SK-N-SH (cell line): Measurements from ENCODE around the gene PSMB11.

Experiments
- CTCF ChIP-seq: fragments of 200-600 bp; sonication (generic); IDR thresholded peaks from 2 replicates; pipeline ENCODE4 v1.6.1; 2017; ENCODE audit warnings: antibody characterized with exemption, mild to moderate bottlenecking, moderate library complexity
- FOSL2 ChIP-seq: IDR thresholded peaks from 2 replicates; pipeline ENCODE4 v1.4.0; 2012; ENCODE audit warnings: low read depth, mild to moderate bottlenecking, moderate library complexity, borderline replicate concordance
- GATA2 ChIP-seq: sonication (generic); formaldehyde crosslinking; IDR thresholded peaks from 2 replicates; pipeline ENCODE4 v1.5.0; 2020; ENCODE audit warnings: mild to moderate bottlenecking, missing genetic modification reagents
- POLR2AphosphoS5 ChIP-seq: IDR thresholded peaks from 2 replicates; pipeline ENCODE4 v1.6.1; 2012; ENCODE audit warnings: low read depth, low read length
- RFX5 ChIP-seq: IDR thresholded peaks from 2 replicates; pipeline ENCODE4 v1.6.1; 2012; ENCODE audit warnings: mild to moderate bottlenecking, improper control_type of control experiment, low read length
- TF ChIP-seq, protein P1 (sequence below): IDR thresholded peaks from 2 replicates; pipeline ENCODE4 v1.4.0; 2012; ENCODE audit warnings: low read depth

DNA sequence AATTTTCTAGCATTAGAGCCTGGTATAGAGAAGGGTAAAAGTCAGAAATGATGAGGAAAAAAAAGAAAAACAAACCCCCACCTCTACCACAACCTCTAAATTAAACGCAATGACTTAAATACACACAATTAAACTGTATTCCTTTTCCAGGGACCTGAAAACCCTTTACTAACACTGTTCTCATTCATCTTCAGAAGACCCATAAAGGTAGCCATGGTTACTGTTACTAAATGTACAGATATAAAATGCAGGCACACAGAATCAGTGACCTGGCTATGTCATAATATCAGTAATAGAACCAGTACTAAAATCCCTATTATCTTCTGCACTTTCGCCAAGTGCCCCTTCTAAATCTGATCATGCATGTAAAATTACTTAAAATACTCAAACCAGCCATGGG lies 51.5 kb downstream of the PSMB11 start:
- TF ChIP-seq POLR2AphosphoS5 (no peak), CTCF (no peak), GATA2 (no peak), RFX5 (no peak), FOSL2 (no peak)
- TF ChIP-seq, protein P1, sequence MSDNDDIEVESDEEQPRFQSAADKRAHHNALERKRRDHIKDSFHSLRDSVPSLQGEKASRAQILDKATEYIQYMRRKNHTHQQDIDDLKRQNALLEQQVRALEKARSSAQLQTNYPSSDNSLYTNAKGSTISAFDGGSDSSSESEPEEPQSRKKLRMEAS, result no peak
